CD8-positive, alpha-beta memory T cell (primary cell): ENCODE measurements around the gene COA7. TPM values are rescaled to one million over a fixed set of nuclear protein-coding genes. Genes with fewer than 3 reads are reported as not detected.
A peak's percentile ranks its signal among the peaks of the same experiment; 100 is the strongest.
"Not testable (repeated sequence)": the region's sequence is repeated elsewhere in the genome, so short reads cannot be mapped to it uniquely, and the experiment has no call there.

Experiments used
- CTCF ChIA-PET: fragments of 350-600 bp; sonication (Branson Sonifier 250); formaldehyde crosslinking; loops from one replicate; lab custom pipeline; 2021; ENCODE audit warnings: antibody characterized with exemption; lab: Charles Lee
- POLR2A ChIA-PET: fragments of 350-600 bp; sonication (Branson Sonifier 250); formaldehyde crosslinking; loops from one replicate; lab custom pipeline; 2021; ENCODE audit warnings: antibody characterized with exemption; lab: Charles Lee
- DNase-seq, 5 donors: peaks; one replicate each; pipeline versions ENCODE4 v3.0.0 to v3.0.0-alpha.2; 2020 to 2022; ENCODE audit warnings: mixed read lengths in 1 of 5
- H3K27ac ChIP-seq: one replicate; pipeline ENCODE4 v1.7.0; 2013; ENCODE audit warnings: low read depth, mild to moderate bottlenecking, low read length, moderate library complexity
- H3K27me3 ChIP-seq: 2 replicates; pipeline ENCODE4 v1.7.0; 2013; ENCODE audit warnings: low read length, mild to moderate bottlenecking; ENCODE audit not compliant: insufficient read depth, poor library complexity, severe bottlenecking
- H3K36me3 ChIP-seq: 2 replicates; pipeline ENCODE4 v1.7.0; 2013; ENCODE audit warnings: mild to moderate bottlenecking, low read length, moderate library complexity; ENCODE audit not compliant: insufficient read depth
- H3K4me1 ChIP-seq: 2 replicates; pipeline ENCODE4 v1.7.0; 2013; ENCODE audit warnings: mild to moderate bottlenecking, low read length, moderate library complexity; ENCODE audit not compliant: insufficient read depth
- H3K4me3 ChIP-seq: 2 replicates; pipeline ENCODE4 v1.7.0; 2013; ENCODE audit warnings: mild to moderate bottlenecking, low read length
- H3K9me3 ChIP-seq: 2 replicates; pipeline ENCODE4 v1.7.0; 2013; ENCODE audit warnings: mild to moderate bottlenecking, low read length
- H3K27ac Mint-ChIP-seq, 8 donors: one replicate each; pipeline ENCODE4 v1.8.0; 2020 to 2021; ENCODE audit warnings: mixed read lengths in 8 of 8, mild to moderate bottlenecking in 6 of 8, inconsistent platforms in 3 of 8, moderate library complexity in 3 of 8
- H3K27me3 Mint-ChIP-seq, 2 donors: one replicate each; pipeline ENCODE4 v1.8.0; 2020 to 2021; ENCODE audit warnings: mixed read lengths in 2 of 2, mild to moderate bottlenecking in 1 of 2, moderate library complexity in 1 of 2
- H3K36me3 Mint-ChIP-seq, 3 donors: one replicate each; pipeline ENCODE4 v1.8.0; 2020 to 2021; ENCODE audit warnings: mixed read lengths in 3 of 3, inconsistent platforms in 1 of 3, mild to moderate bottlenecking in 1 of 3
- H3K4me1 Mint-ChIP-seq, 3 donors: one replicate each; pipeline ENCODE4 v1.8.0; 2020 to 2021; ENCODE audit warnings: mixed read lengths in 3 of 3, inconsistent platforms in 1 of 3, mild to moderate bottlenecking in 1 of 3
- H3K4me3 Mint-ChIP-seq, 7 donors: one replicate each; pipeline ENCODE4 v1.8.0; 2020 to 2021; ENCODE audit warnings: mixed read lengths in 7 of 7, mild to moderate bottlenecking in 6 of 7, moderate library complexity in 4 of 7, inconsistent platforms in 2 of 7
- H3K9me3 Mint-ChIP-seq, 5 donors: one replicate each; pipeline ENCODE4 v1.8.0; 2020 to 2022; ENCODE audit warnings: mixed read lengths in 5 of 5, mild to moderate bottlenecking in 3 of 5, moderate library complexity in 2 of 5, inconsistent platforms in 1 of 5
- polyA plus RNA-seq: library from polyadenylated mRNA; unstranded; fragments of 300-500 nt; fragmentation: Illumina TruSeq; gene quantifications from one replicate; pipeline ENCODE4 v1.2.3, GENCODE V29; 2021
- total RNA-seq, 2 experiments: library from RNA; stranded (reverse); gene quantifications; one replicate each; pipeline ENCODE4 v1.2.3, GENCODE V29; 2021

The COA7 gene
- total and polyA plus RNA-seq, 3 experiments from 2014 or later = 3.2 to 41.2 (median 39.8) TPM

GRCh38 chr1:52715296-52715695, 17.1 kb upstream of the COA7 start:
- H3K27ac Mint-ChIP-seq, H3K4me3 Mint-ChIP-seq, H3K36me3 Mint-ChIP-seq, CTCF ChIA-PET, H3K9me3 ChIP-seq, H3K9me3 Mint-ChIP-seq, H3K27me3 Mint-ChIP-seq, H3K4me1 Mint-ChIP-seq, DNase-seq, H3K27ac ChIP-seq, H3K4me3 ChIP-seq, H3K4me1 ChIP-seq, H3K36me3 ChIP-seq, H3K27me3 ChIP-seq: not testable (repeated sequence)
- POLR2A ChIA-PET = interaction anchor here (1.1 kb wide), 1 partner anchor 348 kb away, joined by 8 read pairs; no protein-coding TSS in a partner anchor

- H3K9me3 Mint-ChIP-seq = no peaks in the 10 kb centered on the region
- Histone ChIP-seq H3K36me3 (no peaks in the 10 kb centered on the region), H3K27me3 (no peaks in the 10 kb centered on the region), H3K4me1 (no peaks in the 10 kb centered on the region), H3K27ac (no peak overlapping the region), H3K9me3 (no peaks in the 10 kb centered on the region), H3K4me3 (no peak overlapping the region)
- H3K4me1 Mint-ChIP-seq = no peaks in the 10 kb centered on the region
- POLR2A ChIA-PET = no interaction called here
- H3K4me3 Mint-ChIP-seq = no peak overlapping the region
- H3K27ac Mint-ChIP-seq = no peak overlapping the region
- DNase-seq = no peak
- H3K36me3 Mint-ChIP-seq = no peaks in the 10 kb centered on the region
- CTCF ChIA-PET = no interaction called here
- peaks cover 0 to 2% of the 10 kb centered on the region in 2 donors for H3K27me3 Mint-ChIP-seq
These were observed 15.4 kb upstream of the COA7 start for GRCh38 chr1:52713590-52713989.

- Histone ChIP-seq H3K27me3 (no peaks in the 10 kb centered on the region), H3K4me1 (no peaks in the 10 kb centered on the region), H3K9me3 (no peaks in the 10 kb centered on the region), H3K27ac (no peak overlapping the region), H3K4me3 (no peak overlapping the region), H3K36me3 (no peaks in the 10 kb centered on the region)
- no peak for DNase-seq
- peaks cover 2 to 4% (median 3%) of the 10 kb centered on the region in 3 donors for H3K4me1 Mint-ChIP-seq
- H3K4me3 Mint-ChIP-seq = no peak overlapping the region
- H3K9me3 Mint-ChIP-seq = no peaks in the 10 kb centered on the region
- H3K27me3 Mint-ChIP-seq = peaks cover 3 to 5% of the 10 kb centered on the region in 2 donors
- ChIA-PET CTCF (no interaction called here), POLR2A (no interaction called here)
- no peak overlapping the region for H3K27ac Mint-ChIP-seq
- no peaks in the 10 kb centered on the region for H3K36me3 Mint-ChIP-seq
These were observed 10.9 kb upstream of the COA7 start for GRCh38 chr1:52709016-52709415.

GRCh38 chr1:52707927-52708655, 9.9 kb upstream of the COA7 start:
- Histone ChIP-seq H3K27me3 (no peaks in the 10 kb centered on the region), H3K9me3 (no peaks in the 10 kb centered on the region), H3K36me3 (no peaks in the 10 kb centered on the region), H3K4me1 (peaks cover 6% of the 10 kb centered on the region), H3K4me3 (no peak overlapping the region), H3K27ac (no peak overlapping the region)
- Mint-ChIP-seq H3K27me3 (peaks cover 5% of the 10 kb centered on the region in 2 donors), H3K27ac (peak overlapping the region in 2 of 8 donors; percentile 0 to 21), H3K4me3 (no peak overlapping the region), H3K4me1 (peaks cover 9 to 10% (median 10%) of the 10 kb centered on the region in 3 donors), H3K9me3 (no peaks in the 10 kb centered on the region), H3K36me3 (peaks cover 0 to under 1% (median 0%) of the 10 kb centered on the region in 3 donors)
- DNase-seq = no peak
- POLR2A ChIA-PET = no interaction called here
- CTCF ChIA-PET = no interaction called here

- ChIA-PET CTCF (no interaction called here), POLR2A (no interaction called here)
- Mint-ChIP-seq H3K4me1 (peaks cover 13 to 19% (median 17%) of the 10 kb centered on the region in 3 donors), H3K4me3 (no peak overlapping the region), H3K27ac (peak overlapping the region in 1 of 8 donors; percentile 27), H3K36me3 (peaks cover 0 to 2% (median 0%) of the 10 kb centered on the region in 3 donors), H3K9me3 (no peaks in the 10 kb centered on the region), H3K27me3 (peaks cover 5% of the 10 kb centered on the region in 2 donors)
- H3K27ac ChIP-seq = no peak overlapping the region
- H3K4me3 ChIP-seq = no peak overlapping the region
- H3K4me1 ChIP-seq = peaks cover 12% of the 10 kb centered on the region
- no peak for DNase-seq
- no peaks in the 10 kb centered on the region for H3K9me3 ChIP-seq
- H3K36me3 ChIP-seq = no peaks in the 10 kb centered on the region
- H3K27me3 ChIP-seq = no peaks in the 10 kb centered on the region
These were observed 9.1 kb upstream of the COA7 start for GRCh38 chr1:52706941-52707926.

- peak overlapping the region in 2 of 7 donors; percentile 60 to 68 for H3K4me3 Mint-ChIP-seq
- Histone ChIP-seq H3K36me3 (no peaks in the 10 kb centered on the region), H3K9me3 (no peaks in the 10 kb centered on the region), H3K27ac (no peak overlapping the region), H3K4me1 (peaks cover 12% of the 10 kb centered on the region), H3K4me3 (no peak overlapping the region), H3K27me3 (no peaks in the 10 kb centered on the region)
- peak overlapping the region in 2 of 8 donors; percentile 55 to 89 for H3K27ac Mint-ChIP-seq
- H3K36me3 Mint-ChIP-seq = peaks cover 0 to 2% (median 0%) of the 10 kb centered on the region in 3 donors
- no peak for DNase-seq
- no peaks in the 10 kb centered on the region for H3K9me3 Mint-ChIP-seq
- ChIA-PET CTCF (no interaction called here), POLR2A (no interaction called here)
- peaks cover 14 to 20% (median 20%) of the 10 kb centered on the region in 3 donors for H3K4me1 Mint-ChIP-seq
- H3K27me3 Mint-ChIP-seq = peaks cover 5% of the 10 kb centered on the region in 2 donors
These were observed 8.1 kb upstream of the COA7 start for GRCh38 chr1:52706136-52706670.

GRCh38 chr1:52702886-52703787, 5.0 kb upstream of the COA7 start:
- POLR2A ChIA-PET = interaction anchor here (1.0 to 1.9 kb wide), 3 partner anchors 8 to 25 kb away, joined by 5 to 15 read pairs (median 13); partner anchors contain the start of gene ZYG11B
- no peaks in the 10 kb centered on the region for H3K9me3 Mint-ChIP-seq

More at GRCh38 chr1:52702886-52703787, 5.0 kb upstream of the COA7 start:
- no peaks in the 10 kb centered on the region for H3K36me3 ChIP-seq
- Mint-ChIP-seq H3K4me3 (peak overlapping the region; percentile 73 to 94 (median 90)), H3K27ac (peak overlapping the region; percentile 76 to 99 (median 95)), H3K4me1 (peaks cover 21 to 32% (median 26%) of the 10 kb centered on the region in 3 donors), H3K36me3 (peaks cover 0 to 4% (median 0%) of the 10 kb centered on the region in 3 donors), H3K27me3 (peaks cover under 1 to 2% of the 10 kb centered on the region in 2 donors)
- H3K4me3 ChIP-seq = peak overlapping the region; percentile 40
- DNase-seq = peak; percentile 62 to 87 (median 79)
- peaks cover 16% of the 10 kb centered on the region for H3K4me1 ChIP-seq
- CTCF ChIA-PET = interaction anchor here (0.9 to 1.6 kb wide), 2 partner anchors 17 to 219 kb away, joined by 3 to 7 read pairs; partner anchors contain the start of gene ECHDC2
- H3K9me3 ChIP-seq = no peaks in the 10 kb centered on the region
- H3K27ac ChIP-seq = peak overlapping the region; percentile 61
- H3K27me3 ChIP-seq = no peaks in the 10 kb centered on the region
